Measurements from ENCODE around the gene SLC7A14. TPM values are rescaled to one million over a fixed set of nuclear protein-coding genes. Genes with fewer than 3 reads are reported as not detected.
A peak's percentile ranks its signal among the peaks of the same experiment; 100 is the strongest.

SLC7A14 gene
- total and polyA plus RNA-seq, 10 of the 15 experiments (the other 5 are each of a cell fraction or from before 2014, with no cell fraction given), result not detected

GRCh38 chr3:170429050-170429449, 156.8 kb downstream of the SLC7A14 start:
- peak; percentile 18 for FAIRE-seq
- 79% methylated on average over 1 of the region's 1 CpG for WGBS (ENCODE audit: insufficient coverage, insufficient replicate concordance, low lambda C conversion rate, missing lambda C conversion rate)
- H3K27ac ChIP-seq (ENCODE audit: control insufficient read depth, insufficient read depth), result no peak overlapping the region
- no peak for ATAC-seq
- ChIA-PET CTCF (interaction anchor here (1.1 kb wide), 1 partner anchor 15 kb away, joined by 4 read pairs; no protein-coding TSS in a partner anchor), POLR2A (no interaction called here), RAD21 (ENCODE audit: unreplicated experiment) (no interaction called here), SMC1A (ENCODE audit: uncharacterized antibody, unreplicated experiment) (interaction anchor here (1.1 kb wide), 1 partner anchor 14 kb away, joined by 3 read pairs; no protein-coding TSS in a partner anchor)
- H2AFZ ChIP-seq (ENCODE audit: control insufficient read depth, low read depth, low read length), result no peak overlapping the region
- H3K27me3 ChIP-seq (replicated peaks in 1 of 2; ENCODE audit: control insufficient read depth in 2 of 2, insufficient read depth in 2 of 2, low read length in 1 of 2), result no peaks in the 10 kb centered on the region; a peak in 3 of 4 replicates
- peaks cover 16% of the 10 kb centered on the region for H3K4me1 ChIP-seq (ENCODE audit: control insufficient read depth, insufficient read depth, low read length)
- H3K9ac ChIP-seq (ENCODE audit: control insufficient read depth, insufficient read depth, low read length), result no peak overlapping the region
- in situ Hi-C loops (cut with MboI), result no loop called here
- DNase-seq (ENCODE audit: low read depth, low spot score), result no peak
- BruUV-seq (replicated peaks), result no TSS peak
- no peaks in the 10 kb centered on the region for H4K20me1 ChIP-seq (ENCODE audit: control insufficient read depth, insufficient read depth)
- H3K4me3 ChIP-seq, result no peak overlapping the region
- H3K9me3 ChIP-seq (replicated peaks; ENCODE audit: control insufficient read depth, insufficient read depth, low read length), result no peaks in the 10 kb centered on the region
- H3K79me2 ChIP-seq (ENCODE audit: control insufficient read depth, insufficient read depth, low read length), result no peaks in the 10 kb centered on the region
- intact Hi-C loops (cut with micrococcal nuclease; ENCODE audit: unreplicated experiment), result loop anchor here (5.0 kb wide), 1 partner anchor 203 kb away; no protein-coding TSS in a partner anchor
- no peaks in the 10 kb centered on the region for H3K36me3 ChIP-seq (ENCODE audit: control insufficient read depth in 2 of 2, insufficient read depth in 2 of 2, low read length in 1 of 2)
- H3K4me2 ChIP-seq (ENCODE audit: control insufficient read depth, insufficient read depth), result peak overlapping the region; percentile 63
- peak; percentile 90; the same call in 1 of the 2 replicates for TF ChIP-seq MTA3 (IDR thresholded peaks at IDR 0.05; ENCODE audit: borderline replicate concordance, low read length)
- peak; percentile 96 for TF ChIP-seq RUNX3 (IDR thresholded peaks at IDR 0.05; ENCODE audit: low read length)
- TF ChIP-seq BACH1 (IDR thresholded peaks at IDR 0.05; ENCODE audit: borderline replicate concordance), result no peak
- TF ChIP-seq PKNOX1 (IDR thresholded peaks at IDR 0.05), result peak; percentile 27; the same call in 1 of the 2 replicates
- TF ChIP-seq ZBED1 (IDR thresholded peaks at IDR 0.05; ENCODE audit: borderline replicate concordance), result peak; percentile 30; the same call in 1 of the 2 replicates
- peak; percentile 44; the same call in 1 of the 2 replicates for TF ChIP-seq GABPA (IDR thresholded peaks at IDR 0.05; ENCODE audit: low read depth)
- peak; percentile 67 for TF ChIP-seq ZBTB40 (IDR thresholded peaks at IDR 0.05; ENCODE audit: borderline replicate concordance)
- TF ChIP-seq ELK1 (IDR thresholded peaks at IDR 0.05; ENCODE audit: low read depth, low read length), result no peak
- no peak for TF ChIP-seq SIN3A (IDR thresholded peaks at IDR 0.05; ENCODE audit: low read depth, low read length)
- no peak for TF ChIP-seq MLLT1 (IDR thresholded peaks at IDR 0.05)
- TF ChIP-seq ZNF274 (IDR thresholded peaks at IDR 0.05; ENCODE audit: insufficient read depth, insufficient read length), result no peak
- TF ChIP-seq EED (IDR thresholded peaks at IDR 0.05; ENCODE audit: low read depth), result peak; percentile 65
- no peak for TF ChIP-seq CHD4 (IDR thresholded peaks at IDR 0.05)
- TF ChIP-seq PML (IDR thresholded peaks at IDR 0.05; ENCODE audit: low read length), result peak; percentile 50; the same call in 1 of the 2 replicates
- no peak for TF ChIP-seq LARP7 (IDR thresholded peaks at IDR 0.05)
- no peak for TF ChIP-seq SREBF2 (IDR thresholded peaks at IDR 0.05; ENCODE audit: low read length)
- TF ChIP-seq HDAC6 (IDR thresholded peaks at IDR 0.05; ENCODE audit: unreplicated experiment), result no peak
- peak; percentile 83 for TF ChIP-seq FOXM1 (IDR thresholded peaks at IDR 0.05; ENCODE audit: low read depth, low read length)
- no peak for TF ChIP-seq POLR2A (IDR thresholded peaks at IDR 0.05; ENCODE audit: low read depth, low read length)
- TF ChIP-seq TCF7 (IDR thresholded peaks at IDR 0.05; ENCODE audit: borderline replicate concordance), result peak; percentile 93
